GM23338 (cell line): Measurements from ENCODE around the gene EEF1G.
"Not testable (repeated sequence)": the region's sequence is repeated elsewhere in the genome, so short reads cannot be mapped to it uniquely, and the experiment has no call there.

Experiments used
- CTCF ChIP-seq, 2 experiments: fragments of 200-600 bp in 1 of 2; sonication (generic) in 1 of 2; conservative IDR thresholded peaks; 2 replicates each; pipeline versions ENCODE4 v1.5.1 to v1.6.1; 2016 to 2017; ENCODE audit warnings: antibody characterized with exemption in 2 of 2, low read depth in 2 of 2, mild to moderate bottlenecking in 2 of 2, moderate library complexity in 1 of 2
- EZH2 ChIP-seq: fragments of 200-600 bp; sonication (generic); IDR thresholded peaks from one replicate; pipeline ENCODE4 v1.8.0; 2017; ENCODE audit warnings: antibody characterized with exemption, mild to moderate bottlenecking, low read depth; ENCODE audit not compliant: unreplicated experiment
- EZH2phosphoT487 ChIP-seq: fragments of 200-600 bp; sonication (generic); IDR thresholded peaks from one replicate; pipeline ENCODE4 v1.8.1; 2018; ENCODE audit warnings: antibody characterized with exemption; ENCODE audit not compliant: unreplicated experiment
- JUNB ChIP-seq: IDR thresholded peaks from one replicate; pipeline ENCODE4 v1.6.1; 2016; ENCODE audit warnings: antibody characterized with exemption; ENCODE audit not compliant: unreplicated experiment
- POLR2AphosphoS5 ChIP-seq: IDR thresholded peaks from 2 replicates; pipeline ENCODE4 v1.6.1; 2016; ENCODE audit warnings: antibody characterized with exemption, low read depth

- TF ChIP-seq CTCF (conservative IDR thresholded peaks at IDR 0.05; ENCODE audit: low read depth in 2 of 2); POLR2AphosphoS5; EZH2; EZH2phosphoT487; JUNB: not testable (repeated sequence)
Observed at GRCh38 chr11:62571493-62571892, 2.2 kb downstream of the EEF1G start.
